NCI-H2171 (cell line): Measurements from ENCODE around the gene MRPL48.

ENCODE experiments used
- DNase-seq: peaks from one replicate; lab custom pipeline; 2025; lab: John Stamatoyannopoulos, UW

The MRPL48 gene

DNA sequence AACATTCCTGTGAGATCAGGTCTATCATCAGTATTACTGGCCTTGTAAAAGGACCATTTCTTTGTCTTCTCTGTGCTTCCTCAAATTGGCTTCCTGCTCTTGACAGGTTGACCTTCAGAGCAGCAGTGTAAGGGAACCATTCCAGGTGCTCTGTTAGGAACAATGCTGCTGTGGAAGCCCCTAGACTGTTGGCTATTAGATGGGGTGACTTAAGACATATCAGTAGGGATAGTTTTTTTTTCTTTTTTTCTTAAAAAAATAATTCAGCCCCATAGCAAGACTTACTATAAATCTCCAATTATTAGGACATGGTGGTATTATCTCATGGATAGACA is 51.4 kb downstream of the MRPL48 start:
- no peak for DNase-seq

DNA sequence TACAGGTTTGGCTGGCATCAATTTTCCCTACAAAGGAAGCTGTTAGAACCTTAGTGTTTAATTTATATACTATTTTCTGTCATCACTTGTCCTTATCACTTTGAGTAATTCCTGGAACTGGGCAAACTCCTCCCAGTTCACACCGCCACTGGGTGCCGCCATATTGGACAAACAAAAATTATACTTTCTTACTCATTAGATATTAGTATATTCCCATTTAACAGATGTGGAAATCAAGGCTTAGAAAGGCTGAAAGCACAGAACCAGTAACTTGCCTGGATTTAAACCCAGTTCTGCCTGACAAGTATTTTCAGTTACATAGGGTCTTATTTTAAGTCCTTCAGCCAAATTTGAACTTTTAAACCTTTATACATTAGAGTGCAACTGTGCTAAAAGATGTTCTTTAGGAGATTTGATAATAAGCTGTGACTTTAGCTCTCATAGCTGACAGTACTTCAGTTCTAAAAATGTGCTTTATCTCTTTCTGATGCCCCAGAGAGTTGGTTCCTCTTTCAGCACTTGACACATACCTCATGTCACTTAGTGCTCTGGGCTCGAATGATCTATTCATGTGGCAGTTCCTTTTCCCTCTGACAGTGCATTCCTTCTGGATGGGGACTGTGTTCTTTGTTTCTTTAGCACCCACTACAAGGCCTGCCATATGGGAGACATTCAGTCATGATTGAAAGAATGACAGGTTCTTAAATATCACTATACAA is 63.5 kb downstream of the MRPL48 start:
- DNase-seq: no peak

DNA sequence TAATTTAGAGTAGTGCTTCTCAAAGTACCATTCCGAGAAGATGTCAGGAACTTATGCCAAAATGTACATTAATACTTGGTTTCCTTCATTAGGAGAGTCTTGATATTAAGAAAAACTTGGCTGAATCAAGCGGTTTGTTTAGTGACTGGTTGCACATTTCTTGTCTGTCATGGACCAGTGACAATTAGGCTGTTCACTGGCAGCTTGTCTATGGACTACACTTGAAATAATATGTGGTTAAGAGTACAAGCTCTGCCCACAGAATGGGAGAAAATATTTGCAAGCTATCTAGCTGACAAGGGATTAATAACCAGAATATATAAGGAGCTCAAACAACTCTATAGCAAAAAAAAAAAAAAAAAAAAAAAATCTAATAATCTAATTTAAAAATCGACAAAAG is 64.4 kb downstream of the MRPL48 start:
- DNase-seq: no peak

DNA sequence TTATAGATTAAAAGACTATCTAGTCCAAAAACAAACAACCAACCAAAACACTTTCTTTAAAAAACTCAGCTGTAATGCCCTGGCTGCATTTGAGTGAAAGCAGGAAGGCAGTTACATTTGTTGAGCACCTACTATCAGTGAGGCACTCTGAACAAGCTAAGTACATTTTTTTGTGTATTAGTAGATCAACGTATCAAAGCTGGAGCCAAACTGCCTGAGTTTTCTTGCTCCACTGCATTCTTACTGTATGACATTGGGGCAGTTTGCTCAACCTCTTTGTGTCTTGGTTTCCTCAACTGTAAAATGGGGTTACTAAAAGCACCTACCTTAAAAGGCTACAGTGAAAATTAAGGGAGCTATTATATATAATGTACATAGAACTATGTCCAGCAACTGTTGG is 67.0 kb downstream of the MRPL48 start:
- no peak for DNase-seq

DNA sequence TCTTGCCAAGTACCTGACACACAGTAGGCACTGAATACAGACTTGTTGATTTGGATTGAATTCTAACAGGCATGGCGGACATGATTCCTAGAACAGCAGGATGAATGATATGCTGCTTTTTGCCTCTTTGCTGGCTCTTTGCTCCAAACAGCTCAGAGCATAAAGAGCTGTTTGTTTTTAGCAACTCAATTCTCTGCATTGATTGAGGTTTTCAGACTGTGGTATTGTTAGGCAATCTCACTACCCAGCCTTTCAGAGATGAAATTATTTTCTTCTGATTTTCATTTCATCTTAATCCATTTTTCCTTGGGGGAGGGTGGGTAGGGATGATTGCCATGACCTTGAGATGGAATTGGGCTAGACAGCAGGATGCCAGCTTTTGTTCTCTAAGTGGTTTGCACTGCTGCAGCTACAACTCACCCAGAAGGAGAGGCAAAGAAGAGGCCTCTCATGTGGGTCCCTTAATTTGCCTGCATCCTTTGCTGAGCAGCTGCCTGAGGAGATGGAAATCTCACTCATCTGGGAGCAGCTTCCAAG is 68.4 kb downstream of the MRPL48 start:
- no peak for DNase-seq

DNA sequence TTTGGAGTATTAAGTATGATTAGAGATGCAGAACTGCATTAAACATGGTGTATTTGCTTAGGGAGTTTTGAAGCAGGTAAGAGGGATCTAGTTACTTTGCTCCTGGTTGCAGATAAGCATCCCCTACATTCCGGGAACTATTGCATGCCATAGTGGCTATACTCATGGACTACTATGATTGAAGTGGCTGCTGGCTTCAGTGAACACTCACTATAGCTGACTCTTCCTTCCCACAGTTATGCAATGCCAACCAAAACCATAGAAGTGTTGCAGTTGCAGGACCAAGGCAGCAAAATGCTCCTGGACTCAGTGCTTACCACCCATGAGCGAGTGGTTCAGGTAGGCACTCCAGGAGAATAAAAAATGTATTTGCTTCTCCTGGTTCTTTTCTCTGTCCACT is 72.0 kb downstream of the MRPL48 start:
- no peak for DNase-seq

DNA sequence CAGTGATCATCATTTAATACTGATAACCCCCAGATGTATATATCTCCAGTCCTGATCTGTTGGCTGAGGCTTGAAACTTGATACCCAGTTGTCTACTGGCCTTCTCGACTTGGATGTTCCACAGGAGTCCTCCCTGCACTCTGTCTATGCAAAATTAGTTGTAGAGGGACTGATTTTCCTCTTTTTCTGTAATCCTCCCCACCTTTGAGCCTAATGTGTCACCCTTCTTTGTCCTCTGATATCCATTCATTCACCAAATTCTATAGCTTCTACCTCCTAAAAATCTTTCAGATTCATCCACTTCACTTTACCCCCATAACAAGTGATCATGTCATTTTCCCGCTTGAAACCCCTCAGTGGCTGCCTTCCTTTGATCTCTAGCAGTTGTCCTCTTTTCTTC is 72.5 kb downstream of the MRPL48 start:
- DNase-seq: no peak

DNA sequence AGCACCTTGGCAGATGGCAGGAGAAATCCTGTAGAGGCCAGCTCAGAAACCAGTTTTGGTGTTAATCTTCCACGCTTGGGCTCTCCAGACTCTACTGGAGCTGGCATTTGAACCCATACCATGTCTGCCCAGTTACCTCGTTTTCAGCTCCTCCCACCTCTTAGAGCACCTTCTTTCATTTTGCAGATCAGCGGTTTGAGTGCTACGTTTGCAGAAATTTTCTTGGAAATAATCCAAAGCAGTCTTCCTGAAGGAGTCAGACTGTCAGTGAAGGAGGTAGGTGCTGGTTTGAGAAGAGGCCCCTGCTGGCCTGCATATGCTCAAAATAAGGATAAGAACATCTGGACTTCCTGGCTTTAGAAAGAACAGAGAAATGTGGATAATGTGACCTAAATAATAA is 75.3 kb downstream of the MRPL48 start:
- no peak for DNase-seq

DNA sequence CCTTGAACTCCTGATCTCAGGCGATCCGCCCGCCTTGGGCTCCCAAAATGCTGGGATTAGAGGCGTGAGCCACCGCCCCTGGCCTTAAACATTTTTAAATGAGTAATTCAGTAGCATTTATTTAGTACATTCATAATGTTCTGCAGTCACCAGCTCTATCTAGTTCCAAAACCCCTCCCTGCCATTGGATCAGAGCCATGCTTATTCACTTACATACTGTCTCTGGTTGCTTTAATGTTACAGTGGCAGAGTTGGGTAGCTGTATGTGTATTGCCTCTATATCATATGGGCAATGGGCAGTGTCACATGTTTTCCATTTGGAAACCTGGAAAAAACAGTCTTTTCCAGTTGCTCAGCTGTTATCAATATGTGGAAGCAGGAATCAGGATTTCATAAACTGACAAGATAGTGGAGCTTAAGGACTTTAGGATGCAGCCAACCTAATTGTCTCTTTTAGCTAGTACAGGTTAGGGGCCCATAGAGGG is 78.5 kb downstream of the MRPL48 start:
- no peak for DNase-seq

DNA sequence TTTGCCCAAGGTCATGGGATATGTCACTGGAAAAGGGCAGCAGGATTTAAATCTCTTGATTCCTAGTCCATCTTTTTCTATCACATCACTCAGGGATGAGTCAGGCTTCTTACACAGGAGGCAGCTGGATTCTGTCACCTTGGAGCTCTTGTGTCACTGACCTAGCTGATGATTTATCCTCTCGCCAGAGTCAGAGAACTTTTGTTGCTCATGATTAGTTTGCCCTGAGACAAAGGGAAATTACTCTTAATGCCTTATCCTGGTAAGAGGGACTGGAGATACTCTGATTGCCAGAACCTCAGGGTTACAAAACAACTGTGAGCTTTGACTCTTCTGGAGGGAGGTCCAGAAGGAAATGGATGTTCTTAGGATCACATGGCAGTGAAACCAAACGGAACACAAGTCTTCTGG is 78.9 kb downstream of the MRPL48 start:
- no peak for DNase-seq

DNA sequence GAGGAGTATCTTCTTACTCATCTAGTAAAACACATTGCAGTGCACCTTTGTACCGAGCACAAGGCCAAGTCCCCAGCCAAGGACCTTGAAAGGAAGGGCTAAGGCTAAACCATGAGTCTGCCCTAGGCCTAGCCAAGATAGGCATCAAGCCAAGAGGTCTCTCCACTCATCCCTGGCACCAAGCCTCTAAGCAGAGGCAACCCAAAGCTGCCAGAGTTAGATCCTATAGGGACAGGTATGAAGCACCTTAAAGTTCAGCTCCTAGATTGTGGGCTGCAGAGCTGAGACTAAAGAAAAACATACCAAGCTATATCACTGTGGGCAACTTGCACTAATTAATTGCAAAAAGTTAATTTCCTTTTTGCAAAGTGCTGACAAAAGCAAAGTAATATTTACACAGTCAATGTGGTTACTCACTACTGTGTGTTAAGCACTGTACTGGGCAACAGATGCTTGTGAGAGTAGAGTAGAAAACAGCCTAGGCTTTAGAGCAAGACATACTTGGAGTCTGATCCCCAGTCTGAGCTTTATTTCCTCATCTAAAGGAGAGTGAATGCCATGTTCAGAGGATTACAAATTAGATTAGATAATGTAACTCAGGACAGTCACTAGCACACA is 81.8 kb downstream of the MRPL48 start:
- no peak for DNase-seq

DNA sequence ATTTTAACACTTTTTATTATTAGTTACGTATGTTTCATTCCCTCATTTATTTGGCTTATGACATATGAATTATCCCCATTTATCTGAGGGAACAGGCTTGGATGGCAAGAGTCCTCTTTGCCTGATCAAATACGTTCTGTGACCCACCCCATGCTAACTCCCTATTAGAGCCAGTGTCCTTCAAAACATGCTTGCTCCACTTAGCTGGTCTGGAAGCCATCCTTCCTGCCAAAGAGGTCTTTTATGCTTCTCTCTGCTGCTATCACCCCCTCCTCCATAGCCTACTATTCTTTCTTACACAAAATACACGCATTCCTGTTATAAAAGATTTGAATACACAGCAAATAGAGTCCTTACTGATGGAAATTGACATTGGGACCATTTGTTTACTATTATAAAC is 82.6 kb downstream of the MRPL48 start:
- DNase-seq: no peak

DNA sequence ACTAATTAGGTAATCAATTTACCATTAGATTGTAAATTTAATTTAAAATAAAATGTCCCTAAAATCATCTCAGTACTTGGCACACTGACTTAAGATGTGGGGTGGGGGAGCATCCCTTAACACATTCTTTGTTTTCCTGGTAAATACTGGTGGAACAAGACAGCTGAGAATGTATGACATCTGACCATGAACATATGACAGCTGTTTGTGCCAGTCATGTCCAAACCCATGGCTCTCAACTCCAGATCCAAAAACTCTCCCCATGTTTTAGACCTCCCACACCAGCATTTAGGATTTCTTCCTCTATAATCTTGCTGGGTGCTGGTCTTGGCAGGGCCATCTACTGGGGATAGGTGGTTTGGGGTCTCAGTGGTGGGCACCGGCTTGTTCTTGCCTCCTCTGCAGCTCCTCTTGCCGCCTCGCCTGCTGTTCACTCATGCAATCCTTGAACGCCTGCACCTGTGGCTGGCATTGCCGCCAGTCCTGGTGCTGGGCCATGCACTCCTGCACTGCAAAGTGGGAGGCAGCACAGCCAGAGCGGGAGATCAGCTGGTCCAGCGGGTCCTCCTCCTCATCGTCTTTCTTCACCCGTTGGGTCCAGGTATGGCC is 85.2 kb downstream of the MRPL48 start:
- no peak for DNase-seq

DNA sequence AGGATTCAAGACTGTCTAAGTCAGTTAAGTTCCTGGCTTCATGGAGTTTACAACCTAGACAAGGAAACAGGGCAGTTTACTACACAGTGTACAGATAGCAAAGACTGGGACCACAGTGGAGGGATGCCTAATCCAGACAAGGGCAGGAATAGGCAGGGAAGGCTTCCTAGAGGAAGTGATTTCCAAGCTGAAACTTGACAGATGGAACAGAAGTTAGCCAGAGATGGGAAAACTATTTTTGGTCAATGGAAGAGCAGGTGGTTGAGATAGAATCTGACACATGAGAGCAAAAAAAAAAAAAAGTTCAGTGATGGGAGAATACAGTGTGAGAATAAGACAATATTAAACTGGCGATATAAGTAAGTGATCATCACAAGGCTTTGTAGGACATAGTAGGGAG is 87.7 kb downstream of the MRPL48 start:
- peak; percentile 33 for DNase-seq

DNA sequence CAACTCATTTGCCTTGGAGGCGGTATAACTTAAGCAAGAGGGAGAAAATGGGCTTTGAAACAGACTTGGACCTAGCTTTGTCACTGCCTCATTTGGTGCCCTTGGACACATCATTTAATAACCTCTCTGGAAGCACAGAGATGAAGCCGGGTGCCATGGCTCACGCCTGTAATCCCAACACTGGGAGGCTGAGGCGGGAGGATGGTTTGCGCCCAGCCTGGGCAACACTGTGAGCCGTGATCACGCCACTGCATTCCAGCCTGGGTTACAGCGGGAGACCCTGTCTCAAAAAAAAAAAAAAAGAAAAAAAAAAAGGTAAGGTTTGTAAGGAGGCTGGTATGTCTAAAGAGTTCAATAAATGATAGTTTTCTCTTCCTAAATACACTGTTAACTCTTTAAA is 88.2 kb downstream of the MRPL48 start:
- DNase-seq: no peak

DNA sequence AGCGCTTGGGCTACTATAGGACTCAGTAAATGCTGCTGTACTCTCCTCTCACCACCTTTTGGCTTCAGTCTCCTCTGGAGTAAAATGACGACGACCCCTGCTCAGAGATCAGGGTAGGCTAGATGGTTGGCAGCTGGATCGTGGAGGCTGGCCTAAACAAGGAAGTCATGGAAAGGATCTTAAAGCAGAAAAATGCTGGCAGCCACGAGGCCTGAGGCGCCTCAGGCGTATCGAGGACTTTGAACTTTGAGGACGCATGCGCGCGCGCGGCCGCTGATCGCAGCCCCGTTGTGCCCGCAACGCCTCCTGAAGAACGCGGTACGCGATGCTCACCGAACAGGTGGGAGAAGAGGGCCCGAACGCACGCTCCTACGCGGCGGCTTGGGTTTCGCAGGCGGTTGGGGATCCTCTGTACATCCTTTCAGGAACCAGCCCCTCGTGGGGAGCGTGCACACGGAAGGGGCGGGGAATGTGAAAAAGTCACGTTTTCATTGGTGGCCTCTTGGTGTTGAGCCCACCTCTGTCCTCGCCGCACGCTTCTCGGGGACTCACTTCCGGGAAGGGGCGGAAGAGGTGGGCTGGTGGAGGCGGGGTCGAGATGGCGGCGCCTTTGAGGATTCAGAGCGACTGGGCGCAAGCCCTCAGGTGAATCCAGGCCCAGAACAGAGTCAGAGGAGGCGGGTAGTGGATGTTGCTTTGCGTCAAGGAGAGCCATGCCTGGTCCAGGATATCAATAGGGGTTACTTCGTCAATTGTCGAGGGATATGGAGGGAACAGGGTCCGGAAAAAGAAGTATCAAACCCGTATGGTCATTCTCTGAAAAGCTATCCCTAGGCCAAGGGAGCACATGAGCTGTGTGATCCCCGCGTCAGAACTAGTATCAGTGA is 89.0 kb downstream of the MRPL48 start, which contains the start of the genes COA4 and PAAF1:
Gene COA4 (minus strand): TSS at position 423 of the 887 bp plus-strand sequence. CDS start 3,468 bp downstream, outside the sequence.
Gene PAAF1 (plus strand): TSS at position 576 of the 887 bp plus-strand sequence. CDS start 23 bp downstream, at position 599.
- peak; percentile 99 for DNase-seq

DNA sequence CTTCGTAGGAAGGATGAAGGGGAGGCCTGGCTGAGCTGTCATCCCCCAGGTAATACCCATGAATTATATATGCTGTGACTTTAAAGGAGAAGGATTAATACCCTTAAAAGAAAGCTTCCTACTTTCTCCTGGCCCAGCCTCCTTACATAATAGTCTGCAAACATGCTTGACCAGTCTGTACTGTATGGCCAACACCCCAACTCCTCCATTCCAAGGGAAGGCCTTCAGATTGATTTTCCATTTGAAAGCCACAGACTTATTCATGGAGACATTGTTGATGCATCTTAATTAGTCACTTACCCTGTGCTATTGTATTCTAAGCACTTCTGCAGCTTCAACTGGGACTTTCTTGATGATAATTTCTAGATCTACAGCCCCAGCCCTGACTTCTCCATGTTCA is 91.1 kb downstream of the MRPL48 start:
- DNase-seq: no peak

DNA sequence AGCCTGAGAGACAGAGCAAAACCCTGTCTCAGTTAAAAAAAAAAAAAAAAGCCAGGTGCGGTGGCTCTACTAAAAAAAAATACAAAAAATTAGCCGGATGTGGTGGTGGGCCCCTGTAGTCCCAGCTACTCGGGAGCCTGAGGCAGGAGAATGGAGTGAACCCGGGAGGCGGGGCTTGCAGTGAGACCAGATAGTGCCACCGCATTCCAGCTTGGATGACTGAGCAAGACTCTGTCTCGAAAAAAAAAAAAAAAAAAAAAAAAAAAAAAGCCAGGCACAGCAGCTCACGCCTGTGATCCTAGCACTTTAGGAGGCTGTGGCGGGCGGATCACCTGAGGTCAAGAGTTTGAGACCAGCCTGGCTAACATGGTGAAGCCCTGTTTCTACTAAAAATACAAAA is 92.8 kb downstream of the MRPL48 start:
- peak; percentile 68 for DNase-seq

DNA sequence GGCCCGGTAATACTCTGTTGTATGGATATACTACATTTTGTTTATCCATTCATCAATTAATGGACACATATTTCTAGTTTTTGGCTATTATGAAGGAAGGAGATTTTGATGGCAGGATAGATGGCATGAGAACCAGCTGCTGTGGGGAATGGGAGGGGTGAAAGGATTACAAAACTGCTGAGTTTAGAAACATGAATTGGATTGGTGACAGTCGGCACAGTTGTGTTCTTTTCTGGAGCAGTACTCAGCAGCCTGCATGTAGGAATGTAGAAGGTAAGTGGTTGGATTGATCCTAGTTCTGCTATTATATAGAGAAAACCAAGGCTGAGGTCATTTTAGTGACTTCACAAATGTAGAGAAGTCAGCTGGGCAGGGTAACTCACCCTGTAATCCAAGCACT is 96.2 kb downstream of the MRPL48 start:
- DNase-seq: no peak

DNA sequence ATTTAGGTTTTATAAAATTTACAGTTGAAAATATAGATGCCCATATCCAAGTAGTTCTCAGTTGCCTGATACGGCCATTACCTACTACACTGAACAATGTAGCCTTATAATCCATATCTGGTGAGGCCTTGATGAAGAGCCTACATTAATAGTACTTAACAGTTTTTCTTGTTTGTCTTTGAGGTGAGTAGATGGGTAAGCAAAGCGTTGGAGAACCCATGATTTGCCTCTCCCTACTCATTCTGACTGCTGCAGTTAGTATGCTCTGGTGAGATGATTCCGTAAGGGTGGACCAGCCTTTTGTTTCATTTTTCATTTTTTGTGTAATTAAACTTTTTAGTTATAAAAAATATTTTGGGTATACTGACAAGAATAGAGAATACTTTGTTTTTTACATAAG is 100.6 kb downstream of the MRPL48 start:
- no peak for DNase-seq

DNA sequence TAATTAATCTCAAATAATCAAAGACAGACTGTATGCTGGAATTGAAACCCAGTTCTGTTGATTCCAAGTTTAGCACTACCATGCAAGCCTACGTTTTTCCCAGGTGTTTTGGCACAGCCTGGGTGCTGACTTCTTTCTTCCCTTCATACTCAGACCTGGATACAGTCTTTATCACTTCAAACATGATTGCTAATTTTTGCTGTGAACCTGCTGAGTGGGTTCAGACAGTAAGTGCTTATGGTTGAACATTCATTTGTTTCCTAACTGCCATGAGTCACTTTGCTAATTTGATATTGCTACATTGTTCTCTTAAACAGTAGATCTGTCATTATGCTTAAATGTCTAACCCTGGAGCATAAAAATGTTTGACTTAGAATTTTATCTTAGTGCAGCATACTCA is 101.3 kb downstream of the MRPL48 start:
- no peak for DNase-seq

DNA sequence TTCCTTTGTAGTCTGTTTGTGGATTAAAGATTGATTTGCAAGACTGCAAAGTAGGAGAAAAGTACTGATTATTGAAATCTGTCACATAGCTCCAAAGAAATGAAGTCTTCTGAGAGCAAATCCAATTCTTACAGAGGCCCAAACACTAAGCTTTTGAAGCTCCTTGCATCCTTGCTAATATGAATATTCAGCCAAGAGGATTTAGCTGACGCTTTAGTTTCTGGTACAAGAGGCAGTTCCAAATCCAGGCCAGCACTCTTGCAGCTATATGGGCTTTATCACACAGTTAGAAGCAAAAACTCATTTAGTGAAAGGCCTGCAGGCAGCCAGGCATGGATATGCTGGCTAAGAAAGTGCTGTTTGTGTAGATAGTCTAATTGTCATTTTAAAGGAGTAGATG is 101.9 kb downstream of the MRPL48 start:
- no peak for DNase-seq
